DLD1 (cell line): ENCODE data around the gene APOA1.
"Not testable (repeated sequence)": the region's sequence is repeated elsewhere in the genome, so short reads cannot be mapped to it uniquely, and the experiment has no call there.

ENCODE experiments used
- in situ Hi-C: cut with HindIII; loops from 2 replicates; pipeline ENCODE4 v1.10.0; 2017; ENCODE audit warnings: low sequenced_read_pairs

Gene APOA1

GRCh38 chr11:116821050-116821918, 16.1 kb downstream of the APOA1 start:
- in situ Hi-C loops = no loop called here

- in situ Hi-C loops = no loop called here
These were observed 18.4 kb downstream of the APOA1 start for GRCh38 chr11:116819049-116819448.

- in situ Hi-C loops = no loop called here
These were observed 22.9 kb downstream of the APOA1 start for GRCh38 chr11:116814502-116814901.

- in situ Hi-C loops = no loop called here
These were observed 23.5 kb downstream of the APOA1 start for GRCh38 chr11:116813781-116814471.

- in situ Hi-C loops = no loop called here
These were observed 24.3 kb downstream of the APOA1 start for GRCh38 chr11:116813170-116813569.

GRCh38 chr11:116812109-116812508, 25.3 kb downstream of the APOA1 start:
- in situ Hi-C loops = no loop called here

GRCh38 chr11:116811194-116811593, 26.2 kb downstream of the APOA1 start:
- in situ Hi-C loops = no loop called here

GRCh38 chr11:116808262-116809175, 28.9 kb downstream of the APOA1 start:
- in situ Hi-C loops = no loop called here

GRCh38 chr11:116807601-116808261, 29.7 kb downstream of the APOA1 start:
- in situ Hi-C loops = no loop called here

- in situ Hi-C loops = no loop called here
These were observed 33.4 kb downstream of the APOA1 start for GRCh38 chr11:116804001-116804400.

GRCh38 chr11:116801662-116802061, 35.8 kb downstream of the APOA1 start:
- in situ Hi-C loops = not testable (repeated sequence)

- in situ Hi-C loops = no loop called here
These were observed 36.8 kb downstream of the APOA1 start for GRCh38 chr11:116800610-116801009.

- in situ Hi-C loops = no loop called here
These were observed 39.1 kb downstream of the APOA1 start for GRCh38 chr11:116798368-116798767.

- in situ Hi-C loops = no loop called here
These were observed 39.6 kb downstream of the APOA1 start for GRCh38 chr11:116797816-116798215.

- in situ Hi-C loops = no loop called here
These were observed 40.9 kb downstream of the APOA1 start for GRCh38 chr11:116796548-116796947.

GRCh38 chr11:116794851-116795250, 42.6 kb downstream of the APOA1 start:
- in situ Hi-C loops = no loop called here

- in situ Hi-C loops = no loop called here
These were observed 43.7 kb downstream of the APOA1 start for GRCh38 chr11:116793772-116794097.

- in situ Hi-C loops = no loop called here
These were observed 44.3 kb downstream of the APOA1 start for GRCh38 chr11:116792869-116793771.

- in situ Hi-C loops = no loop called here
These were observed 45.1 kb downstream of the APOA1 start for GRCh38 chr11:116792144-116792868.
